Measurements from ENCODE around the gene MAP3K15.

- TF ChIP-seq EP300 (IDR thresholded peaks at IDR 0.05; ENCODE audit: borderline replicate concordance in 1 of 2, low read depth in 1 of 2, low read length in 1 of 2) (no peak), CTCF (IDR thresholded peaks at IDR 0.05) (no peak)
Measured at GRCh38 chrX:19331831-19332230, 183.5 kb downstream of the MAP3K15 start.
